ENCODE results near the gene AP3B1.

Gene AP3B1

DNA sequence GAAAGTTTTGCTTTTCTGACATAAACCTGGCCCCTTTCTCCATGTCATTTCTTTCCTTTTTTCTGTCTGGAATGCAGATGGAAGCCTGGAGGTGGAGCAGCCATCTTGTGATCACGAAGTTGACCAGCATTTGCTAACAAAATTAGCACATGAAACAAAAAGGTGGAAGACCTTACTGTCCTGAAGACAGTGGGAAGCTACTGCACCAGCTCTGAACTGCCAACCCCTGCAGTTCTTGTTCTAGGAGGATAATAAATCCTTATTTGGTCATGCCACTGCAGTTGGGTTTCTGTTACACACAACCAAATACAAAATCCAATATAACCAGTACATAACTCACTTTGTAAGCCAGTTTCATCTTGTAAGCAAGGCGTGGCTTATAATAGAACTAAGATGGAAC is 269.0 kb downstream of the AP3B1 start:
- TF ChIP-seq EZH2phosphoT487 (conservative IDR thresholded peaks at IDR 0.05; ENCODE audit: low read length): no peak
- TF ChIP-seq, protein P1, sequence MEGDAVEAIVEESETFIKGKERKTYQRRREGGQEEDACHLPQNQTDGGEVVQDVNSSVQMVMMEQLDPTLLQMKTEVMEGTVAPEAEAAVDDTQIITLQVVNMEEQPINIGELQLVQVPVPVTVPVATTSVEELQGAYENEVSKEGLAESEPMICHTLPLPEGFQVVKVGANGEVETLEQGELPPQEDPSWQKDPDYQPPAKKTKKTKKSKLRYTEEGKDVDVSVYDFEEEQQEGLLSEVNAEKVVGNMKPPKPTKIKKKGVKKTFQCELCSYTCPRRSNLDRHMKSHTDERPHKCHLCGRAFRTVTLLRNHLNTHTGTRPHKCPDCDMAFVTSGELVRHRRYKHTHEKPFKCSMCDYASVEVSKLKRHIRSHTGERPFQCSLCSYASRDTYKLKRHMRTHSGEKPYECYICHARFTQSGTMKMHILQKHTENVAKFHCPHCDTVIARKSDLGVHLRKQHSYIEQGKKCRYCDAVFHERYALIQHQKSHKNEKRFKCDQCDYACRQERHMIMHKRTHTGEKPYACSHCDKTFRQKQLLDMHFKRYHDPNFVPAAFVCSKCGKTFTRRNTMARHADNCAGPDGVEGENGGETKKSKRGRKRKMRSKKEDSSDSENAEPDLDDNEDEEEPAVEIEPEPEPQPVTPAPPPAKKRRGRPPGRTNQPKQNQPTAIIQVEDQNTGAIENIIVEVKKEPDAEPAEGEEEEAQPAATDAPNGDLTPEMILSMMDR (IDR thresholded peaks at IDR 0.05; ENCODE audit: insufficient read depth, low read length, poor library complexity, severe bottlenecking): no peak
- no peak overlapping the region for H3K9ac ChIP-seq (ENCODE audit: low read length)
- H4K20me1 ChIP-seq (ENCODE audit: low read depth, low read length): no peaks in the 10 kb centered on the region
- H3K9me2 ChIP-seq (replicated peaks; ENCODE audit: insufficient read depth, low read length): no peaks in the 10 kb centered on the region
- H3K4me2 ChIP-seq (ENCODE audit: low read depth, low read length, poor library complexity, severe bottlenecking): no peak overlapping the region
- H3F3A ChIP-seq (ENCODE audit: insufficient read depth): no peaks in the 10 kb centered on the region
- no peaks in the 10 kb centered on the region for H3K79me2 ChIP-seq (ENCODE audit: insufficient read depth, low read length)
- H2AFZ ChIP-seq (ENCODE audit: low read depth, low read length, severe bottlenecking): no peak overlapping the region
- H3K27me3 ChIP-seq (ENCODE audit: low read length): no peaks in the 10 kb centered on the region
- no peaks in the 10 kb centered on the region; the same call in 1 of the 2 replicates for H3K36me3 ChIP-seq (ENCODE audit: low read length)
- H3K4me3 ChIP-seq (ENCODE audit: insufficient read depth, low read length, poor library complexity, severe bottlenecking): no peak overlapping the region
- no peaks in the 10 kb centered on the region for H3K9me3 ChIP-seq (ENCODE audit: insufficient read depth, low read length)
- H3K27ac ChIP-seq (ENCODE audit: low read depth, low read length): no peak overlapping the region

GRCh38 chr5:78019744-78020143 is 274.8 kb downstream of the AP3B1 start:
- H3K9me2 ChIP-seq (replicated peaks; ENCODE audit: insufficient read depth, low read length): no peaks in the 10 kb centered on the region
- H3K4me3 ChIP-seq (ENCODE audit: insufficient read depth, low read length, poor library complexity, severe bottlenecking): no peak overlapping the region
- no peak overlapping the region for H3K9ac ChIP-seq (ENCODE audit: low read length)
- H3K79me2 ChIP-seq (ENCODE audit: insufficient read depth, low read length): no peaks in the 10 kb centered on the region
- no peaks in the 10 kb centered on the region for H3K9me3 ChIP-seq (ENCODE audit: insufficient read depth, low read length)
- H3F3A ChIP-seq (ENCODE audit: insufficient read depth): no peaks in the 10 kb centered on the region
- H3K27ac ChIP-seq (ENCODE audit: low read depth, low read length): no peak overlapping the region
- no peaks in the 10 kb centered on the region for H3K27me3 ChIP-seq (ENCODE audit: low read length)
- no peak overlapping the region for H2AFZ ChIP-seq (ENCODE audit: low read depth, low read length, severe bottlenecking)
- H4K20me1 ChIP-seq (ENCODE audit: low read depth, low read length): no peaks in the 10 kb centered on the region
- H3K36me3 ChIP-seq (ENCODE audit: low read length): no peaks in the 10 kb centered on the region
- no peak overlapping the region for H3K4me2 ChIP-seq (ENCODE audit: low read depth, low read length, poor library complexity, severe bottlenecking)
- TF ChIP-seq, protein P1 (IDR thresholded peaks at IDR 0.05; ENCODE audit: insufficient read depth, low read length, poor library complexity, severe bottlenecking): no peak
- no peak for TF ChIP-seq EZH2phosphoT487 (conservative IDR thresholded peaks at IDR 0.05; ENCODE audit: low read length)

GRCh38 chr5:78016863-78017529 is 277.5 kb downstream of the AP3B1 start:
- no peaks in the 10 kb centered on the region for H3K9me3 ChIP-seq (ENCODE audit: insufficient read depth, low read length)
- H3K27me3 ChIP-seq (ENCODE audit: low read length): no peaks in the 10 kb centered on the region
- H3K9ac ChIP-seq (ENCODE audit: low read length): no peak overlapping the region
- H3K27ac ChIP-seq (ENCODE audit: low read depth, low read length): no peak overlapping the region
- H3K9me2 ChIP-seq (replicated peaks; ENCODE audit: insufficient read depth, low read length): no peaks in the 10 kb centered on the region
- H3K4me2 ChIP-seq (ENCODE audit: low read depth, low read length, poor library complexity, severe bottlenecking): no peak overlapping the region
- no peaks in the 10 kb centered on the region for H3F3A ChIP-seq (ENCODE audit: insufficient read depth)
- no peak overlapping the region for H3K4me3 ChIP-seq (ENCODE audit: insufficient read depth, low read length, poor library complexity, severe bottlenecking)
- TF ChIP-seq, protein P1 (IDR thresholded peaks at IDR 0.05; ENCODE audit: insufficient read depth, low read length, poor library complexity, severe bottlenecking): no peak
- no peak for TF ChIP-seq EZH2phosphoT487 (conservative IDR thresholded peaks at IDR 0.05; ENCODE audit: low read length)
- H3K79me2 ChIP-seq (ENCODE audit: insufficient read depth, low read length): no peaks in the 10 kb centered on the region
- H2AFZ ChIP-seq (ENCODE audit: low read depth, low read length, severe bottlenecking): no peak overlapping the region
- no peaks in the 10 kb centered on the region for H4K20me1 ChIP-seq (ENCODE audit: low read depth, low read length)
- no peaks in the 10 kb centered on the region for H3K36me3 ChIP-seq (ENCODE audit: low read length)

Data from SU-DHL-6 (cell line).